A549 (cell line): ENCODE results near the gene MGST2. TPM values are rescaled to one million over a fixed set of nuclear protein-coding genes. Genes with fewer than 3 reads are reported as not detected.

ENCODE experiments used
- ATAC-seq, 2 experiments: fragments of 200-7000 bp in 1 of 2; fragments of >200 bp in 1 of 2; cut with Nextera tagmentation in 1 of 2; cut with Tn5 transposase in 1 of 2; 3 replicates each; pipeline versions ENCODE4 v1.8.0 to v1.9.1; 2018 to 2020; ENCODE audit warnings: mild to moderate bottlenecking in 1 of 2, moderate library complexity in 1 of 2
- CTCF ChIA-PET: fragments of 300-600 bp; sonication (Branson Sonifier 250); formaldehyde crosslinking; extraction: SDS; loops from one replicate; lab custom pipeline; 2021; ENCODE audit warnings: antibody characterized with exemption, inconsistent platforms; lab: Yijun Ruan, JAX
- POLR2A ChIA-PET: fragments of 350-600 bp; formaldehyde crosslinking; extraction: SDS; loops from one replicate; lab custom pipeline; 2021; ENCODE audit warnings: antibody characterized with exemption, inconsistent platforms; lab: Yijun Ruan, JAX
- DNase-seq, 2 experiments: peaks; one replicate each; pipeline versions ENCODE4 v3.0.0 to v3.0.0-alpha.2; 2011 to 2016; ENCODE audit warnings: low read depth in 1 of 2, low spot score in 1 of 2
- FAIRE-seq: peaks from 2 replicates; lab custom pipeline; 2011; peaks lifted over from hg19 to GRCh38; lab: Jason Lieb, UNC
- H3K27ac ChIP-seq, 2 experiments: fragments of >200 bp; sonication (Bioruptor Twin); formaldehyde crosslinking; 3 replicates each; pipeline ENCODE4 v1.5.1; 2016 to 2017
- H3K4me1 ChIP-seq: fragments of >200 bp; sonication (Bioruptor Twin); formaldehyde crosslinking; 3 replicates; pipeline ENCODE4 v1.6.1; 2016
- H3K4me2 ChIP-seq: fragments of >200 bp; sonication (Bioruptor Twin); formaldehyde crosslinking; 3 replicates; pipeline ENCODE4 v1.6.1; 2016
- H3K4me3 ChIP-seq: fragments of >200 bp; sonication (Bioruptor Twin); formaldehyde crosslinking; 3 replicates; pipeline ENCODE4 v1.5.1; 2016
- H3K9me3 ChIP-seq: fragments of >200 bp; sonication (Bioruptor Twin); formaldehyde crosslinking; 3 replicates; pipeline ENCODE4 v1.6.1; 2016
- BCL3 ChIP-seq: fragments of >200 bp; sonication (Bioruptor Twin); formaldehyde crosslinking; IDR thresholded peaks from 3 replicates; pipeline ENCODE4 v1.6.1; 2016
- CBX8 ChIP-seq: fragments of 200-600 bp; sonication (generic); IDR thresholded peaks from 2 replicates; pipeline ENCODE4 v1.6.1; 2016
- CEBPB ChIP-seq, 2 experiments: fragments of >200 bp in 1 of 2; sonication (Bioruptor Twin) in 1 of 2; formaldehyde crosslinking in 1 of 2; IDR thresholded peaks; 2 replicates each; pipeline ENCODE4 v1.6.1; 2012 to 2016
- CHD2 ChIP-seq: fragments of 150-350 bp; IDR thresholded peaks from 2 replicates; pipeline ENCODE4 v1.6.1; 2014; ENCODE audit warnings: low read length; ENCODE audit not compliant: partially characterized antibody
- CHD4 ChIP-seq: fragments of 200-600 bp; sonication (generic); IDR thresholded peaks from 2 replicates; pipeline ENCODE4 v1.6.1; 2016; ENCODE audit warnings: antibody characterized with exemption, mild to moderate bottlenecking, borderline replicate concordance
- EP300 ChIP-seq, 2 experiments: fragments of >200 bp; sonication (Bioruptor Twin); formaldehyde crosslinking; IDR thresholded peaks; 2 replicates in 1 of 2; 3 replicates in 1 of 2; pipeline ENCODE4 v1.6.1; 2016 to 2017
- FOSB ChIP-seq: fragments of 250-450 bp; sonication (Bioruptor Pico); IDR thresholded peaks from 2 replicates; pipeline ENCODE4 v1.5.0; 2020; ENCODE audit warnings: mild to moderate bottlenecking, moderate library complexity
- FOSL2 ChIP-seq, 2 experiments: fragments of 450-650 bp in 1 of 2; fragments of >200 bp in 1 of 2; sonication (Bioruptor Twin) in 1 of 2; formaldehyde crosslinking; IDR thresholded peaks; 2 replicates each; pipeline versions ENCODE4 v1.5.0 to v1.6.1; 2016 to 2020; ENCODE audit warnings: mild to moderate bottlenecking in 1 of 2, moderate library complexity in 1 of 2
- GATA3 ChIP-seq: IDR thresholded peaks from 2 replicates; pipeline ENCODE4 v1.6.1; 2012; ENCODE audit warnings: borderline replicate concordance
- HDAC2 ChIP-seq: fragments of 200-600 bp; sonication (generic); IDR thresholded peaks from 2 replicates; pipeline ENCODE4 v1.6.1; 2016
- HEYL ChIP-seq: fragments of 250-450 bp; sonication (Bioruptor Pico); IDR thresholded peaks from 2 replicates; pipeline ENCODE4 v1.8.0; 2021; ENCODE audit warnings: mild to moderate bottlenecking, moderate library complexity
- MAFK ChIP-seq: fragments of 450-650 bp; IDR thresholded peaks from 2 replicates; pipeline ENCODE4 v1.6.1; 2014; ENCODE audit not compliant: partially characterized antibody
- NPAS2 ChIP-seq: fragments of 250-450 bp; sonication (Bioruptor Pico); IDR thresholded peaks from 2 replicates; pipeline ENCODE4 v1.8.0; 2022; ENCODE audit warnings: mild to moderate bottlenecking, moderate library complexity, borderline replicate concordance
- POLR2A ChIP-seq: IDR thresholded peaks from 2 replicates; pipeline ENCODE4 v1.6.1; 2012; ENCODE audit warnings: mild to moderate bottlenecking, low read length
- RFX5 ChIP-seq: fragments of 450-650 bp; IDR thresholded peaks from 2 replicates; pipeline ENCODE4 v1.7.1; 2014; ENCODE audit warnings: antibody characterized with exemption, mild to moderate bottlenecking, moderate library complexity
- RNF2 ChIP-seq: fragments of 200-600 bp; sonication (generic); IDR thresholded peaks from 2 replicates; pipeline ENCODE4 v1.6.1; 2016; ENCODE audit warnings: low read depth, mild to moderate bottlenecking, antibody characterized with exemption, moderate library complexity, borderline replicate concordance
- TFCP2L1 ChIP-seq: fragments of 250-450 bp; sonication (Bioruptor Pico); IDR thresholded peaks from 2 replicates; pipeline ENCODE4 v1.5.0; 2021; ENCODE audit warnings: mild to moderate bottlenecking
- TP53 ChIP-seq: fragments of 250-450 bp; sonication (Bioruptor Pico); IDR thresholded peaks from 2 replicates; pipeline ENCODE4 v1.5.0; 2021; ENCODE audit warnings: mild to moderate bottlenecking, moderate library complexity
- ZC3H11A ChIP-seq: fragments of 450-650 bp; IDR thresholded peaks from 2 replicates; pipeline ENCODE4 v1.6.1; 2014; ENCODE audit warnings: antibody characterized with exemption, mild to moderate bottlenecking
- ZFP36 ChIP-seq: fragments of 450-650 bp; IDR thresholded peaks from 2 replicates; pipeline ENCODE4 v1.6.1; 2014; ENCODE audit warnings: borderline replicate concordance; ENCODE audit not compliant: partially characterized antibody
- ZNF302 ChIP-seq: fragments of 250-450 bp; sonication (Bioruptor Pico); IDR thresholded peaks from 2 replicates; pipeline ENCODE4 v1.9.0; 2021; ENCODE audit warnings: inconsistent platforms, mild to moderate bottlenecking, moderate library complexity
- ZSCAN20 ChIP-seq: fragments of 250-450 bp; sonication (Bioruptor Pico); IDR thresholded peaks from 2 replicates; pipeline ENCODE4 v1.8.0; 2022; ENCODE audit warnings: mild to moderate bottlenecking, moderate library complexity
- WGBS: methylation state at CpG from one replicate; pipeline ENCODE4 v1.1.6; 2017; ENCODE audit errors: missing lambda C conversion rate; 5-methylcytosine and 5-hydroxymethylcytosine counted together
- polyA plus RNA-seq, 4 experiments: library from polyadenylated mRNA; depleted of rRNA in 3 of 4; stranded (reverse); fragments of >200 nt; fragmentation: RNase III in 1 of 4; extraction: RNeasy Plus Mini Kit Qiagen cat#74134 plus additional on column Dnase treatment in 1 of 4; gene quantifications; 2 replicates in 3 of 4; 3 replicates in 1 of 4; pipeline ENCODE4 v1.2.3, GENCODE V29; 2011 to 2017
- TF ChIP-seq, protein P1 (sequence below): fragments of 250-450 bp; sonication (Bioruptor Pico); IDR thresholded peaks from 2 replicates; pipeline ENCODE4 v1.5.0; 2020; ENCODE audit warnings: low read depth, mild to moderate bottlenecking, moderate library complexity
- TF ChIP-seq, protein P2 (sequence below): IDR thresholded peaks from 2 replicates; pipeline ENCODE4 v1.6.1; 2012

MGST2 gene
- polyA plus RNA-seq, 2 of the 4 experiments (the other 2 are of a cell fraction) = 44.0 to 62.1 TPM

DNA sequence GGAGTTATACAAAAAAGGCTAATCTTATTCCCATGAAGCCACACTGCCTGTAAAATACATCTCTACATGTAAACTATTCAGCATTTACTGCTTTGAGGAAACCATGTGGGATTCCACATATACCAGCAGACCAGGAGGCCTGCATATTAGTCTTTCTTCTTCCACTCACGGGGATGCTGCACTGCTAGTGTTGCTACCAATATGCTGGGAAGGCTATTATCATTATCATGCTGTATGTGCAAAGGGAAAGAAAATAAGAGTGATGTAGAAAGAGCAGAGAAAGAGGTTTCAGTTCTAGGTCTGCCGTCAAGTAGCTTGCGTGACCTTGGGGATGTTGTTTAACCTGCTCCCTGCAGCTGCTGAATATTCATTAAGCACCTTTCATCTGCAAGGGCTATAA is 61.0 kb downstream of the MGST2 start:
- ChIA-PET CTCF (interaction anchor here (0.6 kb wide), 1 partner anchor 13 kb away, joined by 3 read pairs; no protein-coding TSS in a partner anchor), POLR2A (no interaction called here)
- H3K9me3 ChIP-seq = no peaks in the 10 kb centered on the region
- WGBS = 89% methylated on average over 3 of the region's 3 CpGs
- H3K4me1 ChIP-seq = no peaks in the 10 kb centered on the region
- H3K4me3 ChIP-seq = no peak overlapping the region
- no peak for FAIRE-seq
- TF ChIP-seq EP300 (IDR thresholded peaks at IDR 0.05) = no peak
- TF ChIP-seq ZFP36 = no peak
- no peak for TF ChIP-seq HEYL
- no peak for TF ChIP-seq CEBPB (IDR thresholded peaks at IDR 0.05)
- no peak for DNase-seq
- H3K4me2 ChIP-seq = no peak overlapping the region
- no peak overlapping the region for H3K27ac ChIP-seq
- no peak for ATAC-seq

GRCh38 chr4:139728146-139728545 is 62.5 kb downstream of the MGST2 start:
- Histone ChIP-seq H3K4me3 (no peak overlapping the region), H3K9me3 (no peaks in the 10 kb centered on the region), H3K4me2 (no peak overlapping the region), H3K27ac (no peak overlapping the region), H3K4me1 (no peaks in the 10 kb centered on the region)
- DNase-seq (no peak), ATAC-seq (no peak), FAIRE-seq (no peak)
- POLR2A ChIA-PET = no interaction called here
- TF ChIP-seq ZSCAN20 (CRISPR knock-in tag) (no peak), MAFK (no peak), GATA3 (no peak), TP53 (CRISPR knock-in tag) (no peak), ZNF302 (CRISPR knock-in tag) (no peak), FOSB (CRISPR knock-in tag) (no peak), CBX8 (no peak), CHD2 (no peak), FOSL2 (IDR thresholded peaks at IDR 0.05) (no peak), FOSL2 (CRISPR knock-in tag; IDR thresholded peaks at IDR 0.05) (no peak), BCL3 (no peak), POLR2A (no peak), NPAS2 (CRISPR knock-in tag) (no peak), RFX5 (no peak), RNF2 (no peak), TFCP2L1 (CRISPR knock-in tag) (no peak)
- TF ChIP-seq, protein P1, sequence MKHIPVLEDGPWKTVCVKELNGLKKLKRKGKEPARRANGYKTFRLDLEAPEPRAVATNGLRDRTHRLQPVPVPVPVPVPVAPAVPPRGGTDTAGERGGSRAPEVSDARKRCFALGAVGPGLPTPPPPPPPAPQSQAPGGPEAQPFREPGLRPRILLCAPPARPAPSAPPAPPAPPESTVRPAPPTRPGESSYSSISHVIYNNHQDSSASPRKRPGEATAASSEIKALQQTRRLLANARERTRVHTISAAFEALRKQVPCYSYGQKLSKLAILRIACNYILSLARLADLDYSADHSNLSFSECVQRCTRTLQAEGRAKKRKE (CRISPR knock-in tag) = no peak
- CTCF ChIA-PET = interaction anchor here (1.1 kb wide), 1 partner anchor 72 kb away, joined by 3 read pairs; no protein-coding TSS in a partner anchor
- 95% methylated on average over 4 of the region's 4 CpGs for WGBS

DNA sequence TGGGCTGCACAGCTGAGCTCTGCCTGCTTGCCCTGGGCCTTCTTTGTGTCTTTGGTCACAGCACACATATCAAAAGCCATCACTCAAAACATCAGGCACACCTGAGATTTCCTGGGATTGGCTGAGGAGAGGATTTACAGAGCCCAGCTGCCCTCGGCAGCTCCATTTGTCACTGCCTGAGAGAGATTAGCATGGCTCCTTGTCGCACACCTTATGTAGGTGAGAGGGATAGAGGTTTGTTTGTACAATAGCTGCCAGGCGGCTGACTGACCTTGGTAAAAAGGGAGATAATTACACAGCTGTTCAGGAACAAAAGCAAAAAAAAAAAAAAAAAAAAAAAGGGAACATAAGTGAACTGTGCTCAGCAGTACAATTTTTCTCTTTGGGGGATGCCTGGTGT is 63.2 kb downstream of the MGST2 start:
- no peak for DNase-seq
- Histone ChIP-seq H3K4me2 (no peak overlapping the region), H3K9me3 (no peaks in the 10 kb centered on the region), H3K27ac (no peak overlapping the region), H3K4me1 (no peaks in the 10 kb centered on the region), H3K4me3 (no peak overlapping the region)
- no peak for FAIRE-seq
- CTCF ChIA-PET = interaction anchor here (1.0 to 1.1 kb wide), 2 partner anchors 73 to 125 kb away, joined by 3 to 4 read pairs; no protein-coding TSS in a partner anchor
- TF ChIP-seq POLR2A (no peak), RNF2 (no peak), HDAC2 (no peak), FOSB (CRISPR knock-in tag) (no peak), CHD4 (no peak), ZC3H11A (no peak)
- TF ChIP-seq, protein P2, sequence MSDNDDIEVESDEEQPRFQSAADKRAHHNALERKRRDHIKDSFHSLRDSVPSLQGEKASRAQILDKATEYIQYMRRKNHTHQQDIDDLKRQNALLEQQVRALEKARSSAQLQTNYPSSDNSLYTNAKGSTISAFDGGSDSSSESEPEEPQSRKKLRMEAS = no peak
- no peak for ATAC-seq
- POLR2A ChIA-PET = no interaction called here
- 92% methylated on average over 3 of the region's 3 CpGs for WGBS
